CD4-positive, alpha-beta T cell treated with Interleukin-4 for 4 hours (primary cell): ENCODE data around the gene GNGT2.

Source experiments
- DNase-seq: peaks from one replicate; pipeline ENCODE4 v3.0.0-alpha.2; 2020

The GNGT2 gene

GRCh38 chr17:49229076-49229804, 18.9 kb upstream of the GNGT2 start:
- DNase-seq, result no peak

- peak; percentile 77 for DNase-seq
Observed at GRCh38 chr17:49227436-49228261, 17.3 kb upstream of the GNGT2 start.

DNA sequence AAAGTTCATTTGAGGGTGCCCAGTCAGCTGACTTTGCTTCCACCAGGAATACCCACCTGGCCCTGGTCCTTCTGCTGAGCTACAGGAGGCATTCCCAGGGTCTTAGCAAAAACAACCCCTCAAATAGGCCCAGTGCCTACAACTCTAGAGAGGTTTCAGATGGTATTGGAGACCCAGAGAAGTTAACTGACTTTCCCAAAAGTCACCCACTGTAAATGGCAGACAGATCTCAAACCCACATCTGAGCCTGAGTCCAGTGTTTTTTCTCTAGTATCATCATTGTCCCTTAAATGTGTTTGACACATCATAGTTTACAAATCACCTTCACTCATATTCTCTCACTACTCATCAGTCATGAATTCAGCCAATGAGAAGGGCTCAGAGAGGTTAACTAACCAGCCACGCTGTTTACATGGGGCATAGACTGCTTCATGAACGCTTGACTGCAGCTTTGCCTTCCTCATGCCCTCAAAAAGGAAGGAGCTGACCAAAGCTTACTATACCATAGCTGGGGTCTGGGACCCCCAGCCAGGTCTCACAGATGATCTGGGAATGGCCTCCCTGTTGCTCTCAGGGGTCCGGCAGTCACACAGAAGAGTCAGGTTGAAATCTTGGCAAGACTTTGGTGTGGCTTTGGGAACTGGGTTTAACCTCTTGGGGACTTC, 16.5 kb upstream of the GNGT2 start:
- no peak for DNase-seq

DNA sequence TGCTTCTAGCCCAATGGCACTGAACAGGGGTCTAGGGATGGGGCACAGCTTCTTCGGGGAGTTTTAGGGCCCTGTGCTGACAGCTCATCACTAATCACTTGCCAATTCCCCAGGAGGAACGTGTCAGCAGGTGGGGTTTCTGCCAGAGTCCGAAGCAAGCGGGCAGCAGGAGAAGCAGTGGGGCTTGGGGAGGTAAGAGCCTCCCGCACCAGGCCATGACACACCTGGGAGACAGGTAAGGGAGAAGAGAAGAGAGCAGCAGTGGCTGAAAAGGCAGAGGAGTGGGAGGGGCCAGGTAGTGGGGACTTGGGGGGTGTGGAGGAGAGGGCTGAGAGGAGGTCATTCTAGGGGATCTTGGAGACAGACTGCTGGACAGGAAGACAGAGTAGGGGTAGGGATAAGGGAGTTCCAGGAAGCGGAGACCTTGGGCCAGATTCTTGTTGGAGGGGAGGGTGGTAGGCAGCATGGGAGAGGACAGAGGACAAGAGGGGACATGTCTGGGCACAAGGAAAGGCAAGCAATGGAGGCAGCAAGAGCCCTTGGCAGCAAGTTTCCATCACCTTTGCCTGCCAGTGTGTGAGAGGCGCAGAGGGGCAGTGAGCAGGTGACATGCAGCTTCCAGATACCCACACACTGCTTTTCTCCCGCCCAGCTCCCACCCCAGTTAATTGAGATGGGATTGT, 15.3 kb upstream of the GNGT2 start:
- DNase-seq, result no peak

DNA sequence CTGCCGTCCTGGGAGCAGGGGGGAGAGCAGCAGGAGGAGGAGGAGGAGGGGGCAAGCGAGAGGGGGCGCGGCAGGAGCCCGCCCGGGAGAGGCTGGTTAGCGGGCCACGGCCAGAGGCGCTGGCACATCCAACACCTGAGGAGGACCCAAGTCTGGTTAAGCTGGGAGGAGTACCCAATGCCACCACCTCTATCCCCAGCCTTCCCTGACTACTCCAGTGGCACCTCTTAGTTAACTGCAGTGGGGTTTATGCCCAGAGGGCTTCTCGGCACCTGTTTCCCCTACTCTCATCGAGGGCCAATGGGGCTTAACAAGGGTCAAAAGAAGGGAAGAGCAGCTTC, 14.6 kb upstream of the GNGT2 start:
- no peak for DNase-seq

- DNase-seq, result no peak
Observed at GRCh38 chr17:49224198-49224996, 14.0 kb upstream of the GNGT2 start.

DNA sequence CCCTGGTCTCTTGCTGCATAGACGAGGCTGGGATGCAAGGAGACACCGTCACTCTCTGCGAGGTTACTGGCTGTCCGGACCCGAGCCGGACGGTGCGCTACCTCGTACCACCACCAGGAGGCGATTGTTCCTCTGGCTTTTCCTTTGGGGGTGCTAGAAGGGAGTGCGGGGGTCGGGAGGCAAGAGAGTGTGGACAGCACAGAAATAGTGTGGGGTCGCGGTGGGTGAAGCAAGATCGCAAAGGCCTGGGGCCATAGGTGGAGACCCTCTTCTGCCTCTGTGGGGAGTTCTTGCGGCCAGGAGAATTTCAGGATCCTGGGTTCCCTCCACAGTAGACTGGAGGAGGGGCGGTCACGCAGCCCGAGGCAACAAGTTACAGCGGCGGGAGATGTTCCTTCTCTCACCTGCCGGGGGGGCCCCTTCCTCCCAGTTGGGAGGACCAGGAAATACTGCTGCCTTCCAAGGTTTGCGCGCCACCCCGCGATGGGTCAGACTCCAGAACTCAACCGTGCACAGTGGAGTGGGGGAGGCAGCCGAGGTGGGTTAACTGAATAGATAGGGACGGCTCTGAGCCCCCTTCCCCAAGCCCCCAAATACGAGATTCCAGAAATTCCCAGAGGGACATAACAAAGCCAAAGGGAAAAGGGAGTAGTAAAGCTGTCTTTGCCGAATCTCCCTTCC, 13.3 kb upstream of the GNGT2 start:
- peak; percentile 53 for DNase-seq

DNA sequence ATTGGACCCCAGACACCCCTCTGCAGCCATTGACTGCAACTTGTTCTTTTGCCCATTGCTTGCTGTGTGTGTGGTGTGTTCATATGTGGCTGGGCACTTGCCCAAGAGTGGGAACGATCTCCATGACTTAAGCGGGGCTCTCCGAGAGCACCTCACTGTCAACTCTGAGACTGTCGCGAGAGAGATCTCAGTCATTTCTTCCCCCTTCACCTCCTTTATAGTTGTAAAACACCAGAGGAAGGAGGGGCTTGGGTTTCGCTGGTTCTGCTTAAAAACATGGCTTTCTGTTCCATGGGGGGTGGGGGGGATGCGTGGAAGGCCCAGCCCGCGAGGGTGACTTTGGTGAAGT, 12.8 kb upstream of the GNGT2 start:
- no peak for DNase-seq

DNA sequence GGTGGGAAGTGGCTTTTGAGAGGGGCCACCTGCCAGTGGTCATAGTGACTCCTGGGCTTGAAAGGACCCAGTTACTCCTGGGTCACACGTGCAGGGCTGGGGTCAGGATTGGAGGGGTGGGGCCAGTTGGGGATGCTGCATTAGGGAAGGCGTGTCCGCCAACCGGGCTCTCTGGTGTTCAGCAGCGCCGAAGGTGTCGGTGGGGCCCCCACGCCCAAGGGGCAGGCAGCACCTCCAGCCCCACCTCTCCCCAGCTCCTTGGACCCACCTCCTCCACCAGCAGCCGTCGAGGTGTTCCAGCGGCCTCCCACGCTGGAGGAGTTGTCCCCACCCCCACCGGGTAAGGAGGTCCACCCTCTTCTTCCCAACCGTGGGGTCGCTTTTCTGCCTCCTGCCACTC, 9.6 kb upstream of the GNGT2 start:
- no peak for DNase-seq

- peak; percentile 77 for DNase-seq
Observed at GRCh38 chr17:49218941-49219913, 8.9 kb upstream of the GNGT2 start.

- peak; percentile 85 for DNase-seq
Observed at GRCh38 chr17:49217651-49218413, 7.5 kb upstream of the GNGT2 start.

DNA sequence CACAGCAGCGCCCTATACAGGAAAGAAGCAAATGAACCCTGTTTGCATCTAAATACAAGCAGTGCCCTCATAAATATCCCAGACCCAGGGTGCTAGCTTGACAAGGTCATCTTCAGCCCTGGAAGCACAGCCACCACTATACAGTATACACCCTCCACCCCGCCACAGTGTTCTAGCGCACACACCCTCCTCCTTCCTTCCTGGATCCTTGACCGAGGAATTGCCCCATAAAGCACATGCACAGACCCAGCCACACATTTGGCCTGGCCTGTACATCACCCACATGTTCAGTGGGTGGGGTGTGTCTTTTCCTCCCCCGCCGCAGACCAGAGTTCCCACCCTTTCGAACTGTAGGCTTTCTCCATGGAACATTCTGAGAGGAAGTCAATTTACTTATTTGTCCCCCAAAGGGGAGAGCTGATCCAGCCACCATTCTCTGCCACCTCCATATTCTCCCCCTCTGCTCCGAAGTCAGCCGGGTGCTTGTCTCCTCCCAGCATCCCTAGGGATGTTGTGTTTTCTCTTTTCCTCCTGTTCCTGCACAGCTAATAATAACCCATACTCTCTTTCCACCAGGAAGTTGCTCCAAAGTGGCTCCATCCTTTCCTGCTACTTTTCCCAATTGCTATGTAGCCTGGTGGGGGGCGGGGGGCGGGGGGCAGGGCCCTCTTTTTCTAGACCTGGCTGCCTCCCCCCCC, 6.7 kb upstream of the GNGT2 start:
- DNase-seq, result no peak

DNA sequence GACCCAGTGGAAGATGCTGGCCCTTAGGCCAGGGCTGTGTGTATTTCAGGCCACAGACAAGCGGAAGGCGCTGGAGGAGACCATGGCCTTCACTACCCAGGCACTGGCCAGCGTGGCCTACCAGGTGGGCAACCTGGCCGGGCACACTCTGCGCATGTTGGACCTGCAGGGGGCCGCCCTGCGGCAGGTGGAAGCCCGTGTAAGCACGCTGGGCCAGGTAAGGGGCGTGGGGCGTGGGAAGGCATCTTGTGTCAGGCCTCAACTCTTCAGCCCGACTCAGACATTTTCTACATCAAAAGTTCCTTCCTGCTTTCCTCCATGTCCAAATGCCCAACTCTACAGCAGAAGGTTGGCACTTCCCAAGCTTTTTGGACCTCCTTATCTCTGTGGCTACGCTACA, 6.1 kb upstream of the GNGT2 start:
- no peak for DNase-seq

DNA sequence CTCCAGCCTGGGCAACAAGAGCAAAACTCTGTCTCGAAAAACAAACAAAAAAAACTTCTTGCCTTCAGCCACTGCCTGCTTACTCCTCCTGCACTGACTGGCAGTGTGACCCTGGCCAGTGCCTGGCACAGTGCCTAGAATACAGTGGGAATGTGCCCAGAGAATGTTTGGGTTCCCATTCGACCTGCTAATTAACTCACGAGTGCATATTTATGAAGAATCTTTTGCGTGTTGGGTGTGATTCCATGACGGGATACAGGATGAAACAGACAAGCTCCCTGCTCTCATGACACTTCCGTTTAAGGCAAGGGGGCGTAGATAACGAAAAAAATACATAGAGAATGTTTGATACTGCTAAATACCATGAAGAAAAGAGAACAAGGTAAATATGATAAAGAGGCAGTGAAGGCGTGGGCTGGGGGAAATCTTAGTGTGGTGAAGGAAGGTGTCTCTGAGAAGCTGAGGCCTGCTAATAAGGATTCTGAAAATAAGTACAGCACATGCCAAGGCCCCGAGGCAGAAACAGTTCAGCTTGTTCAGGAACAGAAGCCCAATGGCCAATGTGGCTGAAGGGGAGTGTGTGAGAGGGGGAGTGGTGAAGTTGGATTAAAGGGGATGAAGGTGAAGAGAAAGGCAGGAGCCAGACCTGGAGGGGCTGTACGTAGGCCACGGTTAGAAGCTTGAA, 4.4 kb upstream of the GNGT2 start:
- no peak for DNase-seq

- no peak for DNase-seq
Observed at GRCh38 chr17:49213847-49214246, 3.5 kb upstream of the GNGT2 start.

GRCh38 chr17:49213399-49213798, 3.0 kb upstream of the GNGT2 start:
- no peak for DNase-seq

- DNase-seq, result no peak
Observed at GRCh38 chr17:49209061-49209571, 1.3 kb downstream of the GNGT2 start.

DNA sequence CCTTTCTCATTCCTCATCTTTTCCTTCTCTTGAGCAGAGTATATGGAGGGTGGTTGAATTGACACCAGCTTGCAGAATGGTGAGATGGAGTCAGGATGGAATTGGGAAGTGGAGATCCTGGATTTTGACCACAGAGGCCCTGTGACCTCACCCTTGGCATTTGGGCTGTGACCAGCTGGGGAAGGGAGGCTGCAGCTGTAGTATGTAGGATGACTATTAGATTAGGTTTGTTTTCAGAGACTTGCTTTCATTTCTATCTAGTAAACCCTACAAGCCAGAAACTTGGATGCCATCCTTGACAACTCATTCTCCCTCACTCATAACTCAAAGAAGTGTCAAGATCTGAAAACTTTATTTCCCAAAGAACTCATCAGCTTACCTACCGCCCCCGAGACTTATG, 5.9 kb downstream of the GNGT2 start:
- DNase-seq, result no peak

- no peak for DNase-seq
Observed at GRCh38 chr17:49203796-49204195, 6.6 kb downstream of the GNGT2 start.
